Erythroblast (primary cell): ENCODE results near the gene EP400.

Source experiments
- GATA1 ChIP-seq: IDR thresholded peaks from 2 replicates; pipeline ENCODE4 v1.6.1; 2011; ENCODE audit warnings: low read depth, mild to moderate bottlenecking, control low read depth, low read length, moderate library complexity
- POLR2A ChIP-seq: IDR thresholded peaks from 2 replicates; pipeline ENCODE4 v1.6.1; 2011; ENCODE audit warnings: mild to moderate bottlenecking, low read length

GRCh38 chr12:132006056-132006680 is 56.4 kb downstream of the EP400 start:
- TF ChIP-seq POLR2A (no peak), GATA1 (no peak)
